A172 (cell line): ENCODE data around the gene CUTA. TPM values are rescaled to one million over a fixed set of nuclear protein-coding genes. Genes with fewer than 3 reads are reported as not detected.

ENCODE experiments used
- DNase-seq: peaks from one replicate; pipeline ENCODE4 v3.0.0-alpha.2; 2015; ENCODE audit warnings: low spot score
- total RNA-seq: library from RNA; depleted of rRNA; stranded (reverse); fragments of >200 nt; shearing (Covaris generic); gene quantifications from 2 replicates; pipeline ENCODE4 v1.2.3, GENCODE V29; 2014

Gene CUTA
- total RNA-seq, 1 experiment from 2014 or later, result 347 TPM

GRCh38 chr6:33423777-33424176 lies 5.9 kb upstream of the CUTA start:
- DNase-seq, result no peak

GRCh38 chr6:33421344-33421643 lies 3.4 kb upstream of the CUTA start:
- DNase-seq, result no peak

GRCh38 chr6:33420491-33421343 lies 2.8 kb upstream of the CUTA start:
- no peak for DNase-seq

DNA sequence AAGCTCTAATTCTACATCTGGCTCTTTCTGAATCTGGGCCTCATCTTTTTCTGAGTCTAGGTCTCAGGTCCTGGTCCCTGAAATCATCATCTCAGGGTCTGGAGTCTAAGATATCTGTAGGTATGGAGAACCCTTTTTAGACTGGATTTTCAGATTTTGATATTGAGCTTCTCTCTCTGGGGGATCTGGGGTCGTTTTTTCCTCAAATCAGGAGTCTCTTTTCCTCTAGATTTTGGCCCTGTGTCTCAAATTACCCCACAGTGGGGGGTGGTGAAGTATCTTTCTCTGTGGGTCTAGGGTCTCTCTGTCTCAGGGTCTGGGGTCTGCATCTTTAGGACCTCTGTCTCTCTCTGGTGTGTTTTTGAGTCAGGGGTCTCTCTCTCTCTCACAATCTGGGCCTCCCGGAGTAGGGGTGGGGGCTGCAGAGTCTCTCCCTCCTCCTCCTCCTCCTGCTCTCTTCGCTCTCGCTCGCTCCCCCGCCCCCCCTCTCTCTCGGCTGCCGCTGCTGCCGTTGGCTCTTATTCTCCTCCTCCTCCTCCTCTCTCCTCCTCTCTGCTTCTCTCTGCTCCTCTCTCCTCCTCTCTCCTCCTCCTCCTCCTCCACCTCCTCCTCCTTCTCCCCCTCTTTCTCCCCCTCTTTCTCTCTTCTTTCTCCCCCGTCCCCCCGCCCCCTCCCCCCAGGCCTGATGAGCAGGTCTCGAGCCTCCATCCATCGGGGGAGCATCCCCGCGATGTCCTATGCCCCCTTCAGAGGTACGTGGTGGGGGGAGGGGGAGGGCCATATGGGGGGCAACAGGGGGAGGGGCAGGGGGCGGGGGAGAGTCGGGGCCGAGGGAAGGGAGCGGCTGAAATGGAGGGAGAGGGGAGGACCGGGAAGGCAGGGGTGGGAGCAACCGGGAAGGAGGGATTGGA lies 1.9 kb upstream of the CUTA start, which contains the start of gene SYNGAP1:
TSS of gene SYNGAP1 (plus strand) at position 486 of the 911 bp plus-strand sequence. CDS start at position 686, 200 bp downstream.
- DNase-seq, result peak; percentile 49

- DNase-seq, result no peak
Measured at GRCh38 chr6:33418690-33419291, 884 bp upstream of the CUTA start.

DNA sequence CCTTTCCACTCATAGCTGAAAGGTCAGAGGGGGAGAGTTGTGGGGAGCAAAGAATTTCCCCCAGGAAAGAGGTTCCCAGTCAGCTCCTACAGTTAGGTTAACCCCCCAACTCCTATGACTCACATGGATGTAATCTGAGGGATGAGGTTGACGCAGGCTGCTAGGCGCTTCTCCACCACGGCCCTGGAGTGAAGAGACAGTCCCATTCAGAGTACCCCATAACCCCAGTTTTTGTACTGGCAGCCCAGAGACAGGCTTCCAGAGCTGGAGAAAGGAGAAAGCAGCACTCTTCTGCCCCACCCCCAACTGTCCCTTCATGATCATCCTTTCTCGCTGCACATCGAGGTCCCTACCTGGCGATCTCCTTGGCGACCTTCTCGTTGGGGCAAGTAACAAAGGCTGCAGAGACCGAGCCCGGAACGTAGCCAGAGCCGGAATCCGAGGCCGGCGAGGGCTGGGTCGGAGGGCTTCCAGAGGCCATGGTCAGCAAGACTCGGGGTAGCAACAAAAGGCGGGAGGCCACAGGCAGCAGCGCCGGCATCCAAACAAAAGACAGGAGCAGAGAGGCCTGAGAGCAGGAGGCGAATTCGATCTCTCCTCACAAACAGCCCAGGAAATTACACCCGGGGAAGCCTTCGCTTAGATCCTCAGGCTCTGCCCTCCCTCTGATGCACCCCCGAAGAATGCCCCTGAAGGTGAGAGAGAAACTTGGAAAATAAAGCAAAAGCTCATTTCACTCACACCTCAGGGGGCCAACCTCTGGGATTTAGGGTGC lies 592 bp downstream of the CUTA start:
- DNase-seq, result peak; percentile 82

GRCh38 chr6:33416386-33417127 lies 1.4 kb downstream of the CUTA start:
- DNase-seq, result no peak

DNA sequence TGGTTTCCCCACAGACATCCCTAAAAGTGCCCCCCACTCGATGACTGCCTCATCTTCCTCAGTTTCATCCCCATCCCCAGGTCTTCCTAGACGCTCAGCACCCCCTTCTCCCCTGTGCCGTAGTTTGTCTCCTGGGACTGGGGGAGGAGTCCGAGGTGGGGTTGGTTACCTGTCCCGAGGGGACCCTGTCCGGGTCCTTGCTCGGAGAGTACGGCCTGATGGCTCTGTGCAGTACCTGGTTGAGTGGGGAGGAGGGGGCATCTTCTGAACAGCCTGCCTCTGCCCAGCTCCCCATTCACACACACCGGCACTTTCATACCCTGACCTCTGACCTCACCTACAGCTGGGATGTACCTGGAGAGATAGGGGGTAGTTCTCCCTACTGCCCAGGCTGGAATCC lies 2.1 kb downstream of the CUTA start:
- no peak for DNase-seq

GRCh38 chr6:33414592-33415271 lies 3.2 kb downstream of the CUTA start:
- no peak for DNase-seq

- DNase-seq, result no peak
Measured at GRCh38 chr6:33413241-33414120, 4.4 kb downstream of the CUTA start.

GRCh38 chr6:33412140-33413009 lies 5.5 kb downstream of the CUTA start:
- no peak for DNase-seq

DNA sequence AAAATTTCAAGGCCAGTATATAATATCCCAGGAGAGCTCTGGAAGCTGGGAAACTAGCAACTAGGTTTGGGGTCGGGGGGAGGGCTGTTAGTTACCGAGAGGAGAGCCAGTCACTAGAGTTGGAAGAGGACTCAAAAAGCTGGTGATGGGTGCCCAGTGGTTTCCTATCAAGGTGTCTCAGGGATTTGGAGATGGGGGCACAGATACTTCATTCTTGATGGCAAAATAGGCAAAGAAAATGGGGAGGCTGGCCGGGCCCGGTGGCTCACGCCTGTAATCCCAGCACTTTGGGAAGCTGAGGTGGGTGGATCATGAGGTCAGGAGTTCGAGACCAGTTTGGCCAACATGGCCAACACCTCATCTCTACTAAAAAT lies 6.3 kb downstream of the CUTA start:
- no peak for DNase-seq

DNA sequence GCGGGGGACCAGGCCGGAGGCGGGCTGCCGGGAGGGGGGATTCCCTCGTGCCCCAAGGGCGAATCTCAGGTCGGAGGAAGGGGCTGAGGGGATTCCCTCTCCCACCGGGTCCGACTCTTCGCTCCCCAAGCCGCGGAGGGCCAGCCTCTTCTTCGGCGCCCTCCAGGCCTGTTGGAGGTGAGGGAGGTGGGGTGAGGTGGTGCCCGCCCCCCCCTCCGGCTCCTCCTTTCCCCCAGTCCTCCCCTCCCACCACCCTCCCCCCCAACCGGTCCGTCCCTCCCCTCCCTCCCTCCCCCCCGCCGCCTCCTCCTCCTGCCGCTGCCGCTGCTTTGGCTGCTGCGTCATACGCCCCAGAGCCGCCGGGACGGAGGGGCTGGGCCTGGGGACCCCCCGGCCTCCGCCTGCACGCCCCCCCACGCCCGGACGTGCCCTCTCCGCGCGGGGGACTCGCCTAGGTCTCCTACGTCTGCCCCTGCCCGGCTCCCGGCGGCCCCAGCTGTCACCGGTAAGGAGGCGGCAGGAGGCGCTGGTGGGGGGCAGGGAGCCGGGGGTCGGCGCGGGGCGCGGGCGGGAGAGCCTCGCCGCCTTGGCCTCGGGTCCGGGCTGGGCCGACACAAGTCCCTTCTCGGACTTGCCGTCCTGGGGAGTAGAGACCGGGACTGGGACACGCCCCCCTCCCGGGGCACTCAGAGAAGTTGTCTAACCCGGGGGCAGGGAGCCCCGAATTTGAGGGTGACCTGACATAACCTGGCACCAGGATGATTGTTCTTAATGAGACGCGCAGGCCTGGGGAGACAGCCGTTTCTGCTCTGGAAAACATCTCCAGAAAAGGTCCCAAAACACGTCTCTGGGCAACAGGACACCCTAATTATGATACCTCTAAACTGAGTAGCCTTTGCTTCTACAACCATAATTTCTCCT lies 6.9 kb downstream of the CUTA start, which contains the start of gene PHF1:
TSS of gene PHF1 (plus strand) at position 304 of the 921 bp plus-strand sequence. CDS start 1,250 bp downstream, outside the sequence.
- peak; percentile 79 for DNase-seq

DNA sequence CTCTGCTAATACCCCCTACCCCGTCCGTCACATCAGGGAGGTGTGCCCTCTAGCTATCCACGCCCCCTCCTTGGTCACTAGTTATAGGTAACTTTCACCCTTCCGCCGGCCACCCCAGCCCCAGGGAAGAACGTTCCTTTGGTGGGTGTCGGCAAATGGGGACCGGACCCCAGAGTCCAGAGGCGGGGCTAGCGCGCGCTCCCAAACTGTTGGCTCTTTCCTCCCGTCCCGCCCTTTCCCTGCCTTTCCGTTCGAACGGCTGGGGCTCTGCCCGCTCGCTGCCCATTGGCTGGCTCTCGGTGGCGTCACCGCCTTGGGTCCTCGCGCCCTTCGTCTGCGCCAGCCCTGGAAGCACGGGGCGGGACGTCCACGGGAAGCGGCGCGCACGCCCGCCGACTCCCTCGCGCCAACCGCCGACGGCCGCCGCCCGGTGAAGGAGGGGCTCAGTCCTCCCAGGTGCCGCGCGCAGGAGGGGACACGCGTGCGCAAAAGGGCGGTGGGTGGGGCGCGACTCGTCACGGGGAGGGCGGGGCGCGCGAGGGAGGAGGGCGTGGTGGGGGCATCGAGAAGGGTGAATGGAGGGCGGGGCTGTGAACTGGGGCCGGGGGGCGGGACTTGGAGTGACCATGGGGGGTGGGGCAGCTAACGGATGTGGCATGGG lies 7.7 kb downstream of the CUTA start:
- DNase-seq, result peak; percentile 93

DNA sequence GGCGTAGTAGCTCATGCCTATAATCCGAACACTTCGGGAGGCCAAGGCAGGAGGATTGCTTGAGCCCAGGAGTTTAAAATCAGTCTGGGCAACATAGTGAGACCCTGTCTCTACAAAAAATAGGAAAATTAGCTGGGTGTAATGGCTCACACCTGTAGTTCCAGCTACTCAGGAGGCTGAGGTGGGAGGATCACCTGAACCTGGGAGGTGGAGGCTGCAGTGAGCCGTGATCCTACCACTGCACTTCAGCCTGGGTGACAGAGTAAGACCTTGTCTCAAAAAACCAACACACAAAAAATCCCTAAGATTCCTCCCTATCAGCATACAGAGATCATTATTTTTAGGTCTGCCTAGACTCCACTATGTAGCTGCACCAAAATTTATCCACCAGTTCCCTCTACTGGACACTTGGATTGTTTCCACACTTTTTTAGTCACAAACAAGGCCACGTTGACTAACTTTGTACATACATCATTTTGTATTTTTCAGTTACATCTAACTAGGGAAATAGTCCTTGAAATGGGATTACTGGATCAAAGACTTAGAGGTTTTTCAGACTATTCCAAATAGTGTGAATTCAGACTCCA lies 10.7 kb downstream of the CUTA start:
- peak; percentile 31 for DNase-seq

DNA sequence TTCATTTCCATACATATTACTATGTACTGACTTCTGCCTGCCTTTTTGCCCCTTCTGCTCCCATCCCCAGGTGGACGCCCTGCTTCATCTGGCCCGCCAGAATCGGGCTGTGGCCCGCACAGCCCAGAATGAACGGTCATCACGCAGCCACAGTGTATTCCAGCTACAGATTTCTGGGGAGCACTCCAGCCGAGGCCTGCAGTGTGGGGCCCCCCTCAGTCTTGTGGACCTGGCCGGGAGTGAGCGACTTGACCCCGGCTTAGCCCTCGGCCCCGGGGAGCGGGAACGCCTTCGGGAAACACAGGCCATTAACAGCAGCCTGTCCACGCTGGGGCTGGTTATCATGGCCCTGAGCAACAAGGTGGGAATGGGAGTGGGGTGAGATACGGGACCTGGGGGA lies 11.8 kb downstream of the CUTA start:
- no peak for DNase-seq
